Caki2 (cell line): Measurements from ENCODE around the gene SYNDIG1. TPM values are rescaled to one million over a fixed set of nuclear protein-coding genes. Genes with fewer than 3 reads are reported as not detected.
"Not testable (repeated sequence)": the region's sequence is repeated elsewhere in the genome, so short reads cannot be mapped to it uniquely, and the experiment has no call there.

Source experiments
- DNase-seq: peaks from one replicate; pipeline ENCODE4 v3.0.0-alpha.2; 2015; ENCODE audit warnings: low read depth
- in situ Hi-C: cut with HindIII; loops from 2 replicates; pipeline ENCODE4 v1.10.0; 2016; ENCODE audit warnings: low sequenced_read_pairs, low pct_unique_long_range_greater_than_20kb, mixed read lengths
- total RNA-seq: library from RNA; depleted of rRNA; stranded (reverse); fragments of >200 nt; shearing (Covaris generic); gene quantifications from 2 replicates; pipeline ENCODE4 v1.2.3, GENCODE V29; 2014; ENCODE audit warnings: low replicate concordance

Gene SYNDIG1
- total RNA-seq, 1 experiment from 2014 or later, result 0.44 TPM

DNA sequence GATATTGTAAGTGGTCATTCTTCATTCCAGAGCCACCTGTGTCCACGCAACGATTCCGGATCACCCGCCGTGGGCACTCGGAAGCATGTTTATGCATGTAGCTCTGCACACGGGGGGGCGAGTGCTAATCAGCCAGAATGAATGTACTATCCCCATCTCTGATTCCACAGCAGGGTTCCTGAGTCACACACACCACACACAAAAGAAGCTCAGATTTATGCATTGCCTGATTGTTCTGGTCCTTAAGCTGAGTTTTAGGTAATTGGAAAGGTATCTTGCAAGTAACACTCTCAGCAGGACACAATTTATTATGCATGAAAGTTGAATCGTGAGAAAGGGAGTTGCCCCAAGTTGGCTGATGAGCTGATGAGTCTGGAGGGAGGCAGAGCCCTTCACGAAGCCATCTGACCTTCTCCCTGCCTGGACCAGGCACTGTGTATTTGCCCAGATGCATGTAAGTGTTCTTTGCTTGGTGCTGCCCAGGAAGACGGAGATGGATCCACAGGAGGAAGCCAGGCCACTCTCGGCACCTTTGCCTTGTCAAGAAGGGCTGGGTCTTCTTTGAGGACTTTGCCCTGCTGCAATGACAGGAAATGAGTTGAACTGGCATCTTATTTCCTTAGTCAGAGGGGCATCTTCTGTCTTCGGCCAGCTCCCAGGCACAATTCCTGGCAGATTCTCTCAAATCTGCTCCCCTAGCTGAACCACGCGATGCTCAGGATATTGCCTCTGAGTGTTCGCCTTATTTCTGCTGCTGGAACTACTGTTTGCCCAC lies 141.1 kb downstream of the SYNDIG1 start:
- in situ Hi-C loops, result no loop called here
- no peak for DNase-seq

GRCh38 chr20:24611360-24612140 lies 142.1 kb downstream of the SYNDIG1 start:
- in situ Hi-C loops, result no loop called here

GRCh38 chr20:24612799-24613775 lies 143.7 kb downstream of the SYNDIG1 start:
- in situ Hi-C loops, result no loop called here
- DNase-seq, result no peak

More at GRCh38 chr20:24611360-24612140, 142.1 kb downstream of the SYNDIG1 start:
- DNase-seq, result no peak

GRCh38 chr20:24614341-24614740 lies 144.9 kb downstream of the SYNDIG1 start:
- DNase-seq, result no peak
- in situ Hi-C loops, result no loop called here

DNA sequence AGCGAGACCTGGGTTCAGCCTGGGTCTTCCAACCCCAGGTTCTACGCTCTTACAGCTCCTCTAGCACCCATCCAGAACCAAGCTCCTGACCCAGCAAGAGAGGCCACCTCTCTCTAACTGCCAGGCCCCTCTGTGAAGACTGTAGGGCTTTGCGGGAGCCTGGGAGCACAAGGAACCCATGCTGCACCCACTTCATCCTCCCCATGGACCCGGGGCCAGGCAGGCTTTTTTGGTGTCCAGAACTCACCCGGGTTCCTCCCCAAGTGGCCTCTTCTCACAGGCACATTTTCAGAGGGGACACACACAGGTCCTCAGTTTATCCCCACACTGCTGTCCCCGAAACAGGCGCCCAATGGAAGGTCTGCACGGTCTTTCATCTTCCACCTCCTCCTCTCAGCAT lies 145.9 kb downstream of the SYNDIG1 start:
- in situ Hi-C loops, result no loop called here
- DNase-seq, result no peak

GRCh38 chr20:24616258-24617079 lies 147.0 kb downstream of the SYNDIG1 start:
- no peak for DNase-seq
- in situ Hi-C loops, result no loop called here

DNA sequence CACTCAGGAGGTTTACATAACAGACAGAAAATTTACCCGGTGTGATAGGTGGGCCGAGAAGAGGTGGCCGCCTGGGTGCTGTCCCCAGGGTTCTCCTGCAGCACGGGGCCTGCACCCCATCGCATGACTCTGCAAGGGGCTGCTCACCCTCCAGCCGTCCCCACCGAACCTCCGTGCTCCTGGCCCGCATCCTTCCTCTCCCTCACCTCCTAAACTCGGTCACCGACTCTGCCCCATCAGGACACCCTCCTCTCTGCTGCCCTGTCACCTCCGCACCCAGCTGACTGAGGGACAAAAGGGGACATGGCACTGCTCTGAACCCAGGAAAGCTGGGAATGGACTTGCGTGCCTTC lies 147.6 kb downstream of the SYNDIG1 start:
- no peak for DNase-seq
- in situ Hi-C loops, result no loop called here

DNA sequence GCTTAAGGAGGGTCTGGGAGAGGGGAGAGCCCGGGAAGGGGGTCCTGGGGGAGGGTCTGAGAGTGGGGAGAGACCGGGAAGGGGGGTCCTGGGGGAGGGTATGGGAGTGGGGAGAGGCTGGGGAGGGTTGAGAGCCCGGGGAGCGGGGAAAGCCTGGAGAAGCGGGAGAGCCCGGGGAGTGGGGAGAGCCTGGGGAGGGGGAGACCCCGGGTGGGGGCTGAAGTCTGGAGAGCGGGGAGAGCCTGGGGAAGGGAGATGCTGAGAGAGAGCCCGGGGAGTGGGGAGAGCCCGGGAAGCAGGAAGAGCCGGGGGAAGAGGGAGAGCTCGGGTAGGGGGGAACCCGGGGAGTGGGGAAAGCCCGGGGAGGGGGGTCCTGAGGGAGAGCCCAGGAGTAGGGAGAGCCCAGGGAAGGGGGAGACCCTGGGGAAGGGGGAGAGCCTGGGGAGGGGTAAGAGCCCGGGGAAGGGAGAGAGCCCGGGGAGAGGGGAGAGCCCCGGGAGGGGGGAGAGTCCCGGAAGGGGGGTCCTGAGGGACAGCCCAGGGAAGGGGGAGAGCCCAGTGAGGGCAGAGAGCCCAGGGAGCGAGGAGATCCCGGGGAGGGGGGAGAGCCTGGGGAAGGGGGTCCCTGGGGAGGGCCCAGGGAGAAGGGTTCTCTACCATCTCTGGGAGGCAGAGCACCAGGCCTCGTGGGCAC lies 148.5 kb downstream of the SYNDIG1 start:
- in situ Hi-C loops, result no loop called here
- no peak for DNase-seq

DNA sequence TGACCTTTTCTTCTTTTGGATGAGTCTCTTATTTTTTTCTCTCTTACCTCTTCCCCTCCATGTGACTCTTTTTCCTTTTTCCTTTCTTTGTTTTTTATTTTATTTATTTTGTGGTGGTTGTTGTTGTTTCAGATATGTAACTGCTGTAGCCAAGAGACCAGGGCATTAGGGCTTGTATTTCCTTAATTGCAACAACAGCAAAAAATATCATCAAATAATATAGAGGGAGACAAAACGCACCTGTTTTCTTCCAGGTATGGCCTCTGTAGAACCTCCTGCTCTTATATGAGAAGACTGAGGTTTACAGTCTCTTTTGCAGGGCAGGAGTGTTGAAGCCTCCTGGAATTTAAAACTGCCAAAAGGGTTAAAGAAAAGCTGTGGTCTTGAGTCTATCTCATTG lies 149.3 kb downstream of the SYNDIG1 start:
- in situ Hi-C loops, result no loop called here
- no peak for DNase-seq

- no peak for DNase-seq
- in situ Hi-C loops, result no loop called here
Observed at GRCh38 chr20:24619212-24619611, 149.8 kb downstream of the SYNDIG1 start.

DNA sequence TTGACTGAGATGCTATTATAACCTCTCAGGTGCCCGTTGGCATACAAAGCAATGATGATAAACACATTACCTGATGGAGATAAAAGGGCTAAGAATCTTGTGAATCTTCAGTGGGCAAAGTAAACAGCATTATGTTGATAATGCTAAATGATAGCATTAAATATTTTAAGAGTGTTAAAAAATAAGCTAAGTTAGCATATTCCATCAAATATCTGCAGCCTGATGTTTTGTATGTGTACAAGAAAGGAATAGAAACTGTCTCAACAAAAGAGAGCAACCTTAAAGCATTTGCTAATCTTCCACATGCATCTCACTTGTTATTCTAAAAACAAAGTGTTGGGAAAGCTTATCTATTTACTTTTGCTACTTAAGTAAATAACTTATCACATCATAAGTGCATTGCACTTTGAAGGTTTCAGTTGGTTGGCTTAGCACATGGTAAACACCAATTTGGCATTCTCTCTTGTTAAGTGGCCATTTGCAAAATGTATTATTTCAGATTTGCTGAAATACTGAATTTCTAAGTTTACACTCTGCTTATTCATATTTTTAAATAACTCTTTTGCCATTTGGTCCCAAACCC lies 151.6 kb downstream of the SYNDIG1 start:
- DNase-seq, result no peak
- in situ Hi-C loops, result no loop called here

DNA sequence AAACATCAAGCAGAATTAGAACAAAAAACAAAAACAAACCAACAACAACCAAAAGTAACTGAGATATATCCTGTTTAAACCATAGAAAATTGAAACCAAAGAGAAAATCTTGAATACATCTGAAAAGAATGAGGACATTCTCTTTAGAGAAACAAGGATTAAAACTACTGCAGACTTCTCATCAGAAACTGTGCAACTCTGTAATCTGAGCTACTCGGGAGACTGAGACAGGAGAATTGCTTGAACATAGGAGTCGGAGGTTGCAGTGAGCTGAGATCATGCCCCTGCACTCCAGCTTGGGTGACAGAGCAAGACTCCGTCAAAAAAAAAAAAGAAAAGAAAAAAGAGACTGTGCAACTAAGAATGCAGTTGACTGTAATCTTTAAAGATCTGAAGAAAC lies 153.4 kb downstream of the SYNDIG1 start:
- DNase-seq, result no peak
- in situ Hi-C loops, result no loop called here

GRCh38 chr20:24626141-24626540 lies 156.7 kb downstream of the SYNDIG1 start:
- DNase-seq, in situ Hi-C loops: not testable (repeated sequence)

DNA sequence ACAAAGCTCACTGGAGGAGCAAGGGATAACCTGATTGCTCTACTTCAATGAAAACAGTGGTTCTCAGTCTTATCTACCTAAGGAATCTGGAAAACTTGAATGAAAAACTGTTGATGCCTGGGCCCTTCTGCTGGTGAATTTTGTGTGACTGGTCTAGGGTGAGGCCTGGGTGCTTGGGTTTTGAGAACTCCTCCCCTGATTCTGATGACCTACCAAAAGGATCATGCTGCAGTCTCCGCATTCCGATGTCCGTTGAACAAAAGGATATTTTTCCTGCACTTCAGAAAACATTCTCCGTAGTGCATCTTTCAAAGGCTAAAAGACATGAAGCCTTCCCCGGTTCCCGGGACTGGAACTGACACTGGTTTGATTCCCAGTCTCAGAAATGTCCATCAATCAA lies 157.9 kb downstream of the SYNDIG1 start:
- in situ Hi-C loops, result no loop called here
- no peak for DNase-seq

GRCh38 chr20:24627926-24628325 lies 158.5 kb downstream of the SYNDIG1 start:
- no peak for DNase-seq
- in situ Hi-C loops, result no loop called here

DNA sequence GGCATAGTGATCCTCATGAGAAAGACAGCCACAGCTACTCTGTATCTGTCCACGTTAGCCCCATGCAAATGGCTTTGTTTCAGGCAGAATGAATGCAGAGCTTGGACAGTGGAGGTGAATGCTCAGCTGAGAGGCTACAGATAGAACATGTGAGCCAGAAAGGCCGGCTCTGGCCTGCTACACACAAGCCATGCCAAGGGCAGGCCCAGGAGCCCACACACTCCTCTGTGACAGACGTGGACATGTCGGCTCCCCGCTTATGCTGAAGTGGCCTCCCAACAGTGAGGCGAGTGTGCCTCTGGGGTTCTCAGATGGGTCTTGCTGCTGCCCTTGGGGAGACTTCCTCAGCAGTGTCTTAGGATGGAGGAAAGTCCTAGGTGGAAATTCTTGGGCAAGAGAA lies 159.6 kb downstream of the SYNDIG1 start:
- no peak for DNase-seq
- in situ Hi-C loops, result no loop called here

DNA sequence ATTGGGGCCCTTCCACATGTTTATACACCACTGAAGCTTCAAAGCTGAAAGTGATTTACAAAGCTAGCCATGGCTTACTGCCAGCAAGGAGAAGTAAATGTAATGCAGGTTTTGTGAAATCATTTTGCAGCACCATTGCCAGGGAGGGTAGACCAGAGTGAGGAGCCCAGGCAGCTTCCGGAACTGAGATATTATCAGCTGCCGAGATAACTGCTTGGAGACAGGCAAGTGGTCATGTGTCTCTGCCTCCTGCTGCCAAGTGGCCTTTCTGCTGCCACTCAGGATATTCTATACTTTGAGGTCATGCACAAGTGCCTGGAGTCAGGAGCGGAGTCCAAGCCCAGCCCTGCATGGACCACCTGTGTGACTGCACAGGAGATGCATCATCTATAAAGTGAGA lies 160.2 kb downstream of the SYNDIG1 start:
- no peak for DNase-seq
- in situ Hi-C loops, result no loop called here
